HG03432 (cell line): ENCODE results near the gene SGCD.
"Not testable (repeated sequence)": the region's sequence is repeated elsewhere in the genome, so short reads cannot be mapped to it uniquely, and the experiment has no call there.

Experiments
- ATAC-seq: cut with Tn5 transposase; IDR thresholded peaks from one replicate; pipeline ENCODE4 v1.9.1; 2021; ENCODE audit warnings: mild to moderate bottlenecking, moderate library complexity; ENCODE audit not compliant: unreplicated experiment

SGCD gene

DNA sequence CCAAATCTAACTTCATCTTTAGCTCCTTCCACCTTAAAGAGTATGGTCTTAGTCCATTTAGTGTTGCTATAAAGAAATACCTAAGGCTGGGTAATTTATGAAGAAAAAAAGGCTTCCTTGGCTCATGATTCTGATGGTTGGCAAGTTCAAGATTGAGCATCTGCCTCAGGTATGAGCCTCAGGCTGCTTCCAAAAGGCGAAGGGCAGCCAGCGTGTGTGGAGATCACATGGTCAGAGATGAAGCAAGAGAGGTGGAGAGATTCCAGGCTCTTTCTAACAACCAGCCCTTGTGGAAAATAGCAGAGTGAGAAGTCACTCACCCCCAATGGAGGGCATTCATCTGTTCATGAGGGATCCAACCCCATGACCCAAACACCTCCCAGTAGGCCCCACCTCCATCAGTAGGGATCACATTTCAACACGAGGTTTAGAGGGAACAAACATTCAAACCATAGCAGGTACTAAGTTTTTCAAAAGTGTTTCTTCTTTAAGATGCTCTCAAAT lies 225.9 kb downstream of the SGCD start:
- ATAC-seq, result no peak

DNA sequence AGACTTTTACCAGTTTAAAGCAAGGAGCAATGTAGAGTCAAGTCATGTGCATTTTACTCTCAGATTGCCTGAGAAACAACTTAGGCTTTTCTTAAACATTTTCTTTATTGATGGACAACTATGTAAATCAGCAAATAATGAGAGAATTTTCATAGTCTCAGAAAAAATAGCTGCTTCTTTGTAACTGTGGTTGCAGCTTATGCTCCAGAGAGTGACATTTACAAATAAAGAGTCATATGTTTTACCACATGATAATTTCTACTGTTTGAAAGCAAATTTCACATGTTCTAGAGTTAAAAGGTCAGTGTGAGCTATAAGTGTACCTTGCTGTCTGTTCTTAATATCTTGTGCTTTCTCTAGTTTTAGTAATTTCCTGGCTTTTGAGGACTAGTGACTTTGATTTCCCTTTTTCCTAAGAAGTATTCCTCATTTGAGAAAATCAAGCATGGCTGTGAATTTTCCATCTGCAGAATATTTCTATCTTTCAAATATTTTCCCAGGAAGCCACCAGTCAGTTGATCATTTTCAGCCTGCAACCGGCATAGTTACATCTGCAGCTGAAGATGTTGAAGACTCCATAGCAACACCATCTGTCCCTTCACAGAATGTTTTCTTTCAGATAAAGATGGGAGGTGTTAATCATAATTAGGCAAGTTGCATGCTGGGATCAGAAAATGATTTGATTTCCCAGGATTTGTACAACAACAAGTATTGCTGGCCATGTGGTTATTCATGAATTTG lies 229.9 kb downstream of the SGCD start:
- ATAC-seq, result no peak

DNA sequence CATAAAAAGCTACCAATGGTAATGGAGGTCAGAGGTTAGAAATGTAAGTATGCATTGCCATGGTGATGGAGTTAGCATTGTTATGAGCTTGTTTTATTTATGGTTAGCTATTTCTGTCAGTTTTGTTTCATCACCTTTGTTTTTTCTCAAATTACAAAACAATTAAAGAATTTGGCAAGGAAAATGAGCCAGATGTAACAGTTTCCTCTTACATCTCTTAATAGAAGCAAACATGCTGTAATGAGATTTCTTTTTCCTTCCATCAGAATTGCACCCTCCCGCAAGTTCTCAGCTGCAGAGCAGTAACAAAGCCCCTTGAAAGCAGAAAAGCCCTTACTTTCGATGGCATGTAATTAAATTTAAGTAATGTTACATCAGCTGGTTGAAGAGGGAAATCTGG lies 233.0 kb downstream of the SGCD start:
- ATAC-seq, result no peak

DNA sequence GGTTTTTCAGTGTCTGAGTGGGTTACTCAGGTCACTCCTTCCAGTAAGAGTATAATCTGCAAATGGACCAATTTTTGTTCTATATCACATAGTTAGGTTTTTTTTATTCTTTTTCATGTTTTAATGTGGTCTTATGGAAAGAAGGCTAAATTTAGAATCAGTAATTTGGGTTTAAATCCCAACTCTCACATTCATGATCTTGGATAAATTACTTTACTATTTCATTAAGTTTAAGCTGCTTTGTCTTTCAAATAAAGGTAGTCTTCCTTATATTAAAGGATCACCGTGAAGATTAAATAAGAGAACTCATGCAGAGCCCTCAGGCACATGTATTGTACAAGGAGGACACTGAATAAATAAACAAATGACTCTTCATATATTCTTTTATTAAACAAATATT lies 234.7 kb downstream of the SGCD start:
- no peak for ATAC-seq

DNA sequence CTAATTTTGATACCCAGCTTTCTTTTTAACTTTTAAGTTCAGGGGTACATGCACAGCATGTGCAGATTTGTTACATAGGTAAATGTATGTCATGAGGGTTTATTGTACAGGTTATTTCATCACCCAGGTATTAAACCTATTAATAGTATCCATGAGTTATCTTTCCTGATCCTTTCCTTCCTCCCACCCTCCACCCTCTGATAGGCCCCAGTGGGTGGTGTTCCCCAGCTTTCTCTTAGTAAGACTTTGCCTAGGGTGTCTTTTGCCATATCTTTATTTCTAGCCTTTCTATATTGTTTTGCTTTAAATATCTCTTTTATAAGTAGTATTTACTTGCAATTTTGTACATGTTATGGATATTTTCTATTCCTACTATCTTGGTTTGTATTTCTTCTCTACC lies 243.7 kb downstream of the SGCD start:
- no peak for ATAC-seq

DNA sequence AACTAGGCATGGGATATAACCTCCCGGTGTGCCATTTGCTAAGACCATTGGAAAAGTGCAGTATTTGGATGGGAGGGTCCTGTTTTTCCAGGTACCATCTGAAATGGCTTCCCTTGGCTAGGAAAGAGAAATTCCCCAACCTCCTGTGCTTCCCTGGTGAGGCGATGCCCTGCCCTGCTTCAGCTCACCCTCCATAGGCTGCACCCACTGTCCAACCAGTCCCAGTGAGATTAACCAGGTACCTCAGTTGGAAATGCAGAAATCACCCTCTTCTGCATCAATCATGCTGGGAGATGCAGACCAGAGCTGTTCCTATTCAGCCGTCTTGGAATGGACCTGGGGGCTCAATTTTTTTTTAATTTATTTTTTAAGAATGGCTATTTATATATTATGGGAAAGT lies 254.8 kb downstream of the SGCD start:
- ATAC-seq, result no peak

DNA sequence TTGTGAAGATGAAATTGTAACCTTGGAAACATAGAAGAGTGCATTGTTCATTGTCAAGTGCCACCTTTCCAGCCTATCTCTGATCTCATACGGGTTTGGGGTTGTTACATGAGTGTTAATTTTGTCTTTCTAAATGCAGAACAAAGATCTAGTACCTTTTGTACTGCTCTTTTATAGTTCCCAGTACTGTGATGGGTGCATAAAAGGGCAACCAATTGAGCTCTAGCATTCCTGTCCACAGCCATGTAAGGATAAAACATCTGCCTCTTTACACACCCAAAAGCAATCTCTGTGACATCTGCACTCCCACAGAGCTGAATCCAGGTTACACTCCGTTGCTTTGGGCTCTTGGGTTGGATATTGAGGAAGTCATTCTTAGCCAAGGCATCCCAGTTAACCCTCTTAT lies 255.2 kb downstream of the SGCD start:
- no peak for ATAC-seq

DNA sequence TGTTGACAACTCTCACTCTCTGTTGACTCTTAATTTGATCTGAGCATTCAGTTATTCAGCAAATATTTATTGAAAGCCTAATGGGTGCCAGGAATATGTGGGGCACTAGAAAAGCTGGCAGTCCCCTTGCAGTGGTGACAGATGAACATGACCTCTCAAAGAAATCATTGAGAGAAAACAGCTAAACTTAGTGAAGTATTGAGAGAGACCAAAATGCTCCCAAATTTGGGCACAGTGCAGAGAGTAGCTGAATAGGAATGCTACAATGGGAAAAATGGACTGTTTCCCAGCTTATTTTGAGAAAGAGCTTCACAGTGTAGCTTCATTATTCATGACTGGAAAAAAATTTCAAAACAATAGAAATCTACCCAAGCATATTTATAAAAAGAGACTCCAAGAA lies 257.9 kb downstream of the SGCD start:
- ATAC-seq, result no peak

DNA sequence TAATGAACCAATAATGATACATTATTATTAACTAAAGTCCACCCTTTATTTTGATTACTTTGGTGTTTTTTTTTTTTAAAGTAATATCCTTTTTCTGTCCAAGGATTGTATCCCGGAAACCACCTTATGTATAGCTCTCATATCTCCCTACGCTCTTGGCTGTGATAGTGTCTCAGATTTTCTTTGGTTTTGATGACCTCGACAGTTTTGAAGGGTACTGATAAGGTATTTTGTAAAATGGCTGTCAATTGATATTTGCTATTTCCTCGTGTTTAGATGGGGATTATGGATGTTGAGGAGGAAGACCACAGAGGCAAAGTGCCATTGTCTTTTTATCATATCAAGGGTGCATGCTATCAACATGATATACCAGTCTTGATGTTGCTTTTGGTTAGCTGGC lies 259.0 kb downstream of the SGCD start:
- no peak for ATAC-seq

DNA sequence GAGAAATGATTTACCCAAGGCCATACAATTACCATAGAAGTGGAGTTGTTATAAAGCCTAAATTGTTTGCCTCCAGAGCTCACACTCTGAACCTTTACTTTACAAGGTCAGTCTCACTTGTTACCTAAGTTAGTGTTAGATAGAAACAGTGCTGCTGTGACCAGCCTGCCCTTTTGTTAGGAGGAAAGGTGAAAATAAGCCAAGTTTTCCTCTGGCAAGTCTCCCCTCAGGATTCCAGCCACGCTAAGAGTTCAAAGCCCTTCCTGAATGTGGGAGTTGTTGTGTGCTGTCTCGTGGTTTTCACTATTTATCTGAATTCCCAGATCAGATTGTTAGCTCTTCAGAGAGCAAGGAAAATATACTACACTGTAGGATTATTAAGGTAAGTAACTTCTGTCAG lies 260.0 kb downstream of the SGCD start:
- no peak for ATAC-seq

DNA sequence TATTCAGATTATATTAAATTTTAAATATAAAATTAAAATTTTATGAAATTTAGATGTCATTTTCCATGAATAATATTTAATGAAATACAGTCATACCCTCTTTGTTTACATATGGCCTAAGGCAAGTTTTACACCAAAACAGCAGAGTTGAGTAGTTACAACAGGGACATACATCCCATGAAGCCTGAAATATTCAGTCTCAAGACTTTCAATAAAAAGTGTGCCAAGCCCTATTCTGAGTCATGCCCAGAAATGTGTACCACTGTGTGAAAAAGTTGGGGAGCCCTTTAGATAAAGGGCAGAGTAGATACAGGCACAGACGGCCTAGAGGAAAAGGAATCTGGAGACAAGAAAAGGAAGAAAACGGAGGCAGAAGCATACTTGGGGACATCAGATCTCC lies 261.3 kb downstream of the SGCD start:
- no peak for ATAC-seq

DNA sequence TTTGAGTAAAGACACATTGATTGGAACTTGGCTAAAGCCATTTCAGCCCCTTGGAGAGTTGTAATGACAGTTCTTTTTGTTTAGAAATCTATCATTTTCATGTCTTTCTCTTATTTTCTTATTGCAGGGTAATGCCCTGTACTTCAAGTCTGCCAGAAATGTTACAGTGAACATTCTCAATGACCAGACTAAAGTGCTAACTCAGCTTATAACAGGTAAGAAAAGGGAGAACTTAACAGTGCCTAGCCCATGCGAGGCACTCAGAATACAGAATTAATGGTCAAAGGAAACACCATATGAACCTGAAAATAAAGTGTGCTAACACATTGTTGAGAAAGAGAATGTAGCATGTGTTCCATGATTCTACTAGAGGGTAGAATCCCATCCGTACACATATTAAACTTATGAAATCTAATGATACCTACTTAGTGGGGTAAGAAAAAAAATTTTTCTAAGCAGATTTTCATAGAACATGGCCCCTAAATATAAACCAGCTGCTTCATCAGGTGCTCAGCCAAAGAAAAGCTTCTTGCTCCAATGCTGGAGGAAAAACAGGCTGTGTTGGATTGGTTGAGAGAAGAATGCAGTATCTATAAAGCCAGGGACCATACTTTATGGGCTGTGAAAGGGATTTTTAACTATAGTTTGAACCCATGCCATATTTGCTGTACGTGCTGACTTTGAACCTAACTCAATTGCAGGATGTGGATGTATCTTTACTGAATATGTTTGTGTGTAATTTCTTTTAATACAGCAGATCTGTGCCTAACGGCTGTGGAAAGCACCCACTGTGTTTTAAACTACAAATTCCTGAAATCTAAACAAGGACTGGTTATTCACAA lies 262.4 kb downstream of the SGCD start:
- ATAC-seq, result no peak

DNA sequence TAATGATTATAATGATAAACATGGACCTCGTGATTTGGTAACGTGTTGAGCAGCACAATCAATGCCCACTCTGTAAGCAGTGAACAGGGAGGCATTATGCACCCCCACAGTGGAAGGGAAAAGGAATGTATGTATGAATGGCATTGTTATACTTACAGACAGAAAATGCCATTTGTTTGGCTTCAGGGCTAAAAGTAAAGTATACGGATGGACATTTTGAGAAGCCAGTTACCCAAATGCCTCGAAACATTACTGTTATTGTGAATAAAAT lies 262.9 kb downstream of the SGCD start:
- no peak for ATAC-seq

DNA sequence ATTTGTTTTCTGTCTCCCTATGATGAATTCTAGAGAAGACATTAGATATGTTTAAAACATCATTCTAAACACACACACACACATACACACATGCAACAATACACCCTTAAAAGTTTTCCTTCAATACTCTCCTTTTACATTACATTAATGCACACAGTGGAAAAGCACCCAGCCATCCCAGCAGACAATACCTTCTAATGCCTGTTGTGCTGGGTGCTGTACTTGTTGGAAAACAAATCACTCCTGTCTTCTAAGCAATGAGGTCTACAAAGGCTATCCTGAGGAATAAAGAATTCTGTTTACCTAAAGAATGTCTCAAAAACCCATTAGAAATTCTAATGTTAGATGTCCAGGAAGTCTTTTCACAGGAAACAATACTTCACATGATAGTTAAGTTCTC lies 264.0 kb downstream of the SGCD start:
- no peak for ATAC-seq

DNA sequence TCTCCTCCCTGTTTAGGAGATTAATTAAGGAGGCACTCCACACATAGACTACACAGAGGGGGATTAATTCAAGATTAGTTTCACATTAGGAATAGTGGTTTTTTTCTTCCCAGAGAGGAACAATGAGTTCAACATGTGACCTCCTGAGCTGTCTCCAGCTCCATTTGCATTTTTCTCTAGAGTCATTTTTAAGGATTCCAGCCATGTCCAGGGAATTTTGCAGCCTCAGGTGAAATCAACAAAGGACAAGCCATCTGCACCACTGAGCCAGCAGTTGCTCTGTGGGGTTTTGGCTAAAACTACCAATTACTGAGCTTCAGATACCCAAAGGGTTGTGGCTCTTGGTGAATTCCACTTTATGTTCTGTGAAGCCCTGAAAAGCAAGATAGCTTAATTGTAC lies 264.7 kb downstream of the SGCD start:
- no peak for ATAC-seq

DNA sequence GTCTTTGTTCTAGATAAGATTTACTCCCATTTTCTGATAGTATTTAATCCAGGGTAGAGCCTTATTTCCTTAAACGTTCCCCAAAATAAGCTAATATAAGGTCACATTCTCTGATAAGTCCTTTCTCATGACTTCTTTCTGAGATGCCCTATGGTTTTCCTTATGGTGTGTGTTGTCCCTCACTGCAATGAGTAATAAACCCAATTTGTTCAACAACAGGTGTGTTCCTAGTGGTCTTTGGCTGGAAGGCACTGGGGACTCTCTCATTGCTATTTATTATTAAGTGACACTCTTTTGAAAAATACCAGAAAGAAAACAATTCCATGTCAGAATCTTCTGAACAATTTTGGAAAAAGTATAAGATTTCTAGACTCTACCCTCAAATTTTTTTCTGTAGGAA lies 266.6 kb downstream of the SGCD start:
- no peak for ATAC-seq

DNA sequence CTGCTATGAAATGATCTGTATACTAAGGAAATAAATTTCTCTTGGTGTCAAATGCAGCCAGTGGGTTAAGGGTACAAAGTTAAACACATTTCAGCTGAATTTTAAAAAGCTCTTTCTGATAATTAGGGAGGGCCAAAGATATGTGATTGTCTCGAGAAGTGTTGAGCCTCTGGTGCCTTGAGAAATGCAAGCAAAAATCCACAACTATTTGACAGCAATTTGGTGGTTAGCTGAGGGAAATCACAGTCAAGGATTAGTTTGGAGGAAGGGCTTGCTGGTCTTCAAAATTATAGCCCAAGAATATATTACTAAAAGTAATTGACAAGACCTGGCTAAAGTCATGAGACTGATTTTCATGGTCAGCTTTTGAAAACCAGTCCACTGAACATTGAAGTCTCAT lies 267.4 kb downstream of the SGCD start:
- ATAC-seq, result no peak

DNA sequence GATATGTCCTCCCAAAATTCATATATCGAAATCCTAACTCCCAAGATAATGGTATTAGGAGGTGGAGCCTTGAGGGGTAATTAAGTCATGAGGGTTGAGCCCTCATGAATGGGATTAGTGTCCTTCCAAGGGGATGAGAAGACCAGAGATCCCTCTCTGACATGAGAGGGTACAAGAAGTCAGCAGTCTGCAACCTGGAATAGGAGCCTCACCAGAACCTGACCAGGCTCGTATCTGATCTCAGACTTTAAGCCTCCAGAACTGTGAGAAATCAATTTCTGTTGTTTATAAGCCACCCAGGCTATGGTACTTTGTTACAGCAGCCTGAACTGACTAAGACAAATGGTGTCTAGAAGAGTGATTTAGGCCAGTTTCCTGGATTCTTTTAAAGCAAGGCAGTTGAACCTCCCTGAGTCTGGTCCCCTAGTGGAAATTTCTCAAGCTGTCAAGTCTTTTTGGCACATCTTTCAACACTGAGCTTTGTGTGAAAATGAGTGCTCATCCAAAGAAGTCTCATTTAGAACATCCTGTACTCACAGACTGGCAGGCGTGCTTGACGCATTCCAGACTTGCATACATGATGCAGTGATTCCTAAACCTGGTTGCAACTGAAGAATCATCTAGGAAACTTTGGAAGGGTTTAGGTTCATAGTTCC lies 268.3 kb downstream of the SGCD start:
- ATAC-seq, result no peak

DNA sequence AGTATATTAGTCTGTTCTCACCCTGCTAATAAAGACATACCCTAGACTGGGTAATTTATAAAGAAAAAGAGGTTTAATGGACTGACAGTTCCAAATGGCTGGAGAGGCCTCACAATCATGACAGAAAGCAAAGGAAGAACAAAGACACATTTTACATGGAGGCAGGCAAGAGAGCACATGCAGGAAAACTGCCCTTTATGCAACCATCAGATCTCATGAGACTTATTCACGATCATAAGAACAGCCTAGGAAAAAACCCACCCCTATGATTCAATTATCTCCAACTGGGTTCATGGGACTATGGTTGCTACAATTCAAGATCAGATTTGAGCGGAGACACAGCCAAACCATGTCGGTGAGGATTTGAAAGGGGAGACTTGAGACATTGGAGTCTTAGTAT lies 270.3 kb downstream of the SGCD start:
- ATAC-seq, result no peak

DNA sequence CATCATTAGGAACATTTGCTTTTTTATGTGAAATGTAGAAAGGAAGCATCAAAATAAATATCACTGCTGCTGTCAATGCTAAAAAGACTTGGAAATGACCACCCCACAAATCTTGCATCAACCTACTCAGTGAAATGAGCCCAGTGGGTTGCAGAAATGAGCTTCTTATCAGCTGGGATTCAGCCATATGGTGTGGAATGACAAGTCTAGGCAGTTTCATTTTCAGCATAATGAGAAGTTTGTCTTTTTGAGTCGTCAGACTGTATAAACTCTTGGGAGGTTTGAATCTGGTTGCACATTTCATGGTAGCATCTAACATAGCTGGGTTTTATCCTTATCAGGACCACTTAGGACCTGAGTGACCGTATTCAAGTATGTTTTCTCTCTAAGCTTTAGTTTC lies 272.0 kb downstream of the SGCD start:
- ATAC-seq, result no peak

DNA sequence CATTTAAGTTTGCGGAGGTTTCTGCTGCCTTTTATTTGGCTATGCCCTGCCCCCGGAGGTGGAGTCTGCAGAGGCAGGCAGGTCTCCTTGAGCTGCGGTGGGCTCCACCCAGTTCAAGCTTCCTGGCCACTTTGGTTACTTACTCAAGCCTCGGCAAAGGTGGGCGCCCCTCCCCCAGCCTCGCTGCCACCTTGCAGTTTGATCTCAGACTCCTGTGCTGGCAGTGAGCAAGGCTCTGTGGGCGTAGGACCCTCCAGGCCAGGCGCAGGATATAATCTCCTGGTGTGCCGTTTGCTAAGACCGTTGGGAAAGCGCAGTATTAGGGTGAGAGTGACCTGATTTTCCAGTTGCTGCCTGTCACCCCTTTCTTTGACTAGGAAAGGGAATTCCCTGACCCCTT lies 283.6 kb downstream of the SGCD start:
- ATAC-seq, result not testable (repeated sequence)

DNA sequence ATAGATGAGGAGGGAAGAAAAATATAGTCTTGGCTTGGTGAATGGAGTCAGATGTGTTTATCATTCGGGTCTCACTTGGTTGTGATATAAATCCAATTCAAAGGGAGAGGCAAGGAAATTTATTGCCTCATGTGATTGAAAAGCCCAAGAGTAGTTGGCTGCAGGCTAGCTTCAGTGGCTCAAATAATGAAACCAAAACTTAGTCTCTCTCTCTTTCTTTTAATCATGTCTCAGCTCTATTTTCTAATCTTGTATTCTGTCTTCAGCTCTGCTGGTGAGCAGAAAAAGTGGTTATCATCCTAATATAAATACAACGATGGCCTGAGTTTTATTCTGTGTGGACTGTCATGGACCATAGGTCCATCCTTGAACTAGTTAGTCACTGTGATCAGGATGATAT lies 288.9 kb downstream of the SGCD start:
- ATAC-seq, result no peak
